Kidney epithelial cell (primary cell): ENCODE data around the gene UNCX. TPM values are rescaled to one million over a fixed set of nuclear protein-coding genes. Genes with fewer than 3 reads are reported as not detected.
"Not testable (repeated sequence)": the region's sequence is repeated elsewhere in the genome, so short reads cannot be mapped to it uniquely, and the experiment has no call there.

Experiments
- DNase-seq: peaks from one replicate; pipeline ENCODE4 v3.0.0-alpha.2; 2010; ENCODE audit warnings: low read depth
- H3K27me3 ChIP-seq: 2 replicates; pipeline ENCODE4 v1.6.0; 2011; ENCODE audit warnings: low read length; ENCODE audit not compliant: control insufficient read depth, insufficient read depth
- H3K36me3 ChIP-seq: 2 replicates; pipeline ENCODE4 v1.5.1; 2011; ENCODE audit warnings: low read length; ENCODE audit not compliant: control insufficient read depth, insufficient read depth
- H3K4me3 ChIP-seq: 2 replicates; pipeline ENCODE4 v1.5.1; 2011; ENCODE audit warnings: low read depth, mild to moderate bottlenecking, control low read depth, low read length
- CTCF ChIP-seq: IDR thresholded peaks from 2 replicates; pipeline ENCODE4 v1.5.1; 2011; ENCODE audit warnings: mild to moderate bottlenecking, moderate library complexity, low read length, control low read depth, inconsistent platforms; ENCODE audit not compliant: insufficient read depth, poor library complexity, severe bottlenecking
- total RNA-seq: library from RNA; depleted of rRNA; stranded (reverse); fragments of >200 nt; gene quantifications from 2 replicates; pipeline ENCODE4 v1.2.3, GENCODE V29; 2015

UNCX gene
- total RNA-seq, 1 donor from 2014 or later, result 1.6 TPM

- H3K27me3 ChIP-seq, result peaks cover 15% of the 10 kb centered on the region
- H3K4me3 ChIP-seq, result no peak overlapping the region
- TF ChIP-seq CTCF, result peak; percentile 76
- no peak for DNase-seq
- H3K36me3 ChIP-seq, result no peaks in the 10 kb centered on the region
Observed at GRCh38 chr7:1193593-1194424, 38.9 kb upstream of the UNCX start.

GRCh38 chr7:1196441-1196840, 36.2 kb upstream of the UNCX start:
- DNase-seq, H3K4me3 ChIP-seq: not testable (repeated sequence)

GRCh38 chr7:1196950-1197349, 35.7 kb upstream of the UNCX start:
- no peak for TF ChIP-seq CTCF
- DNase-seq, result no peak
- peaks cover 17% of the 10 kb centered on the region for H3K27me3 ChIP-seq
- no peak overlapping the region for H3K4me3 ChIP-seq
- no peaks in the 10 kb centered on the region for H3K36me3 ChIP-seq

More at GRCh38 chr7:1196441-1196840, 36.2 kb upstream of the UNCX start:
- peaks cover 17% of the 10 kb centered on the region for H3K27me3 ChIP-seq
- H3K36me3 ChIP-seq, result not testable (repeated sequence)

DNA sequence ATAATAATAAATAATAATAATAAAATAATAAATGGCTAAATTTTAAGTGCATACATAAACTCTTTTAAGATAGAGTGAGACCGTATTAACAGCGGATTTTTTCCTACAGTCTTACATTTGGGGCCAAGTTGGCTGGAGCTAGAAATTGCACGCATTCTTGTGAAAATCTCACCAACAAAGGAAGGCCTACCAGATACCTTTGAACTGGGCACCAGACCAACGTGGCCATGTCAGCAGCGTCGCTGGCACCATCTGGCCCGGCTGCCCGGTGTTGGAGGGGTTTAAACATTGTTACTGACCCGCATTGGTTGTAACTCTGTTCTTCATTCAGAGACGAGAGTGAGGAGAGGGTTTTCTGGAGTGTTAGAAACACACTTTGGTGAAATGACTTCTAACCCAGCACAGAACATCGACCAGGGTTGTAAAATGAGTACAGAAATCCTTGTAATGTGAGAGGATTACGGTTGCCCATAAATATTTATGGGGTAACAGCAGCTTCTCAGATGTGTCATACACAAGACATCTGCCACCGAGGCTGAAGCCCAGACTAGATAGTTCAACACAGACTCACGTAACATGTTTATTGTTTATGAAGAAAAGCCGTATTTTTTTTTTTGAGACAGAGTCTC, 34.6 kb upstream of the UNCX start:
- no peak for DNase-seq
- no peaks in the 10 kb centered on the region for H3K36me3 ChIP-seq
- peaks cover 17% of the 10 kb centered on the region for H3K27me3 ChIP-seq
- no peak for TF ChIP-seq CTCF
- H3K4me3 ChIP-seq, result no peak overlapping the region

GRCh38 chr7:1200045-1200444, 32.6 kb upstream of the UNCX start:
- no peak for DNase-seq
- Histone ChIP-seq H3K4me3 (no peak overlapping the region), H3K27me3 (peaks cover 11% of the 10 kb centered on the region), H3K36me3 (no peaks in the 10 kb centered on the region)
- no peak for TF ChIP-seq CTCF

- no peak for DNase-seq
- TF ChIP-seq CTCF, result no peak
Observed at GRCh38 chr7:1201916-1202315, 30.8 kb upstream of the UNCX start.

DNA sequence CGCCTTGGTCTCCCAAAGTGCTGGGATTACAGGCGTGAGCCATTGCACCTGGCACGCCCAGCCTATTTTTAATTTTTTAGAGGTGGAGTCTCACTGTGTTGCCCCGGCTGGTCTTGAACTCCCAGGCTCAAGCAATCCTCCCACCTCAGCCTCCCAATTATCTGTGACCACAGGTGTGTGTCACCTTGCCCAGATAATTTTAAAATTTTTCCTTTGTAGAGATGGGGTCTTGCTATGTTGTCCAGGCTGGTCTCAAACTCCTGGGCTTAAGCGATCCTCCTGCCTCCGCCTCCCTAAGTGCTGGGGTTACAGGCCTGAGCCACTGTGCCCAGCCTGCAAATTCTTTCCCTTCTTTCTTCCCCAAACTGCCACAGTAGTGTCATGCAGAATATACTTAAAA, 29.8 kb upstream of the UNCX start:
- not testable (repeated sequence) for H3K27me3 ChIP-seq, H3K4me3 ChIP-seq, H3K36me3 ChIP-seq, DNase-seq

More at GRCh38 chr7:1201916-1202315, 30.8 kb upstream of the UNCX start:
- Histone ChIP-seq H3K36me3 (no peaks in the 10 kb centered on the region), H3K4me3 (no peak overlapping the region), H3K27me3 (peaks cover 9% of the 10 kb centered on the region)
